ENCODE data around the gene ALDH16A1. TPM values are rescaled to one million over a fixed set of nuclear protein-coding genes. Genes with fewer than 3 reads are reported as not detected.
A peak's percentile ranks its signal among the peaks of the same experiment; 100 is the strongest.

The ALDH16A1 gene
- total and polyA plus RNA-seq, 2 of the 4 experiments (the other 2 are of a cell fraction), result 10.4 to 12.9 TPM

DNA sequence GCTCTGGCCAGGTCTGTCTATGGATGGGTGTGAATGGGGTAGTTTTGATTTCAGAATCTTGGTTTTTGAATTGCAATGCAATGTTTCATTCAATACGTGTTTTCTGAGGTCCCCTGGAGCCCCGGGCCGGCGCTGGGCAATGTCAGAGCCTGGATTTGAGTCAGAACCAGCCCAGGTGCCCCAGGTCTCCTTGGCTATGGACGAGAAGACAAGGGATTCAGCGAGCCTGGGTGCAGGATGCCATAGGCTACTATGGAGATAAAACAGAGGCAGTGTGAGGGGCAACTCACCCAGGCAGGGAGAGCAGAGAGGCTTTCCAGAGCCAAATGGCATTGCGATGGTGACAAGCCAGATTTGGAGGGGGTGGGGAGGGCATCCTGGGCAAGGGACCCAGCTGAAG lies 33.2 kb downstream of the ALDH16A1 start:
- Histone ChIP-seq H3K18ac (ENCODE audit: low read depth, low read length) (no peak overlapping the region), H4K5ac (ENCODE audit: low read depth, low read length) (peak overlapping the region; percentile 65), H3K36me3 (ENCODE audit: control insufficient read depth, insufficient read depth, low read length) (peaks cover 29% of the 10 kb centered on the region), H4K20me1 (ENCODE audit: insufficient read depth, low read length) (peaks cover 38% of the 10 kb centered on the region), H3K56ac (ENCODE audit: extremely low read depth, insufficient read depth, low read length) (no peak overlapping the region), H4K8ac (ENCODE audit: low read depth in 2 of 2, low read length in 2 of 2) (peak overlapping the region; percentile 64 to 98; a peak in 2 of 4 replicates), H2AK9ac (replicated peaks; ENCODE audit: low read depth, low read length, poor library complexity) (peak overlapping the region; percentile 48), H3K4me1 (ENCODE audit: control insufficient read depth, insufficient read depth, low read length) (peaks cover 7% of the 10 kb centered on the region), H3K27me3 (ENCODE audit: control insufficient read depth, insufficient read depth, low read length) (no peaks in the 10 kb centered on the region), H2BK15ac (ENCODE audit: low read depth, low read length) (no peak overlapping the region), H3K27ac (ENCODE audit: insufficient read depth, low read length) (no peak overlapping the region), H3K4me3 (ENCODE audit: insufficient read depth, low read depth, low read length) (no peak overlapping the region), H2AK5ac (ENCODE audit: low read depth, low read length) (peak overlapping the region; percentile 39; the same call in 1 of the 2 replicates), H2BK5ac (ENCODE audit: low read depth, low read length, poor library complexity, severe bottlenecking) (no peak overlapping the region), H4K91ac (ENCODE audit: insufficient read depth, low read depth, low read length) (no peak overlapping the region), H2BK120ac (ENCODE audit: low read depth, low read length) (no peak overlapping the region), H3K23ac (ENCODE audit: low read depth, low read length) (no peak overlapping the region), H3K9me1 (ENCODE audit: insufficient read depth, low read length) (peaks cover 5% of the 10 kb centered on the region), H3K79me1 (ENCODE audit: low read depth in 1 of 2, low read length in 2 of 2) (peaks cover 11 to 26% of the 10 kb centered on the region in 2 experiments), H2AFZ (replicated peaks; ENCODE audit: low read length, poor library complexity) (no peak overlapping the region), H3K14ac (replicated peaks; ENCODE audit: low read depth, low read length) (no peak overlapping the region), H2BK20ac (ENCODE audit: low read depth, low read length) (no peak overlapping the region), H3K4me2 (ENCODE audit: low read depth, low read length) (no peak overlapping the region), H3K9me3 (ENCODE audit: control insufficient read depth, insufficient read depth, low read length) (no peaks in the 10 kb centered on the region), H3K9ac (ENCODE audit: low read depth, low read length) (no peak overlapping the region), H3K4ac (ENCODE audit: low read depth, low read length) (0 out of 2 replicates have a peak overlapping the region, but pooled peaks have one; percentile 53)
- no peak for TF ChIP-seq MXI1 (IDR thresholded peaks at IDR 0.05; ENCODE audit: borderline replicate concordance, low read depth, low read length)
- TF ChIP-seq RAD21 (IDR thresholded peaks at IDR 0.05; ENCODE audit: low read length), result no peak
- TF ChIP-seq CTCF (conservative IDR thresholded peaks at IDR 0.05; ENCODE audit: low read depth, low read length), result no peak
- TF ChIP-seq BHLHE40 (IDR thresholded peaks at IDR 0.05; ENCODE audit: low read depth, low read length), result no peak
- TF ChIP-seq CHD1 (IDR thresholded peaks at IDR 0.05; ENCODE audit: low read depth, low read length), result no peak
- TF ChIP-seq MAFK (IDR thresholded peaks at IDR 0.05; ENCODE audit: low read depth, low read length), result no peak
- TF ChIP-seq NFE2L2 (IDR thresholded peaks at IDR 0.05; ENCODE audit: low read depth, low read length), result no peak
- no peak for TF ChIP-seq MAZ (IDR thresholded peaks at IDR 0.05; ENCODE audit: borderline replicate concordance, low read depth, low read length)
- no peak for TF ChIP-seq POLR2A (IDR thresholded peaks at IDR 0.05; ENCODE audit: low read depth, low read length)
- TF ChIP-seq SMC3 (IDR thresholded peaks at IDR 0.05; ENCODE audit: low read depth, low read length), result no peak
- no peak for TF ChIP-seq RFX5 (IDR thresholded peaks at IDR 0.05; ENCODE audit: low read depth, low read length)
- no peak for TF ChIP-seq USF2 (IDR thresholded peaks at IDR 0.05; ENCODE audit: low read depth, low read length)
- TF ChIP-seq RCOR1 (IDR thresholded peaks at IDR 0.05; ENCODE audit: insufficient replicate concordance, low read length), result no peak
- TF ChIP-seq CEBPB (IDR thresholded peaks at IDR 0.05; ENCODE audit: low read depth, low read length), result no peak
- no peak for ATAC-seq (ENCODE audit: low read depth)
- ChIA-PET CTCF (no interaction called here), POLR2A (ENCODE audit: unreplicated experiment) (no interaction called here)
- intact Hi-C loops (cut with micrococcal nuclease) (no loop called here), in situ Hi-C loops (cut with MboI; ENCODE audit: low sequenced_read_pairs) (no loop called here), dilution Hi-C loops (cut with HindIII; ENCODE audit: low sequenced_read_pairs, unreplicated experiment) (no loop called here)
- no TSS peak for BruUV-seq (replicated peaks)
- no peak for DNase-seq
- 84% methylated on average over 5 of the region's 7 CpGs; no CpG with 5 or more reads in 1 of the 2 experiments for WGBS, 2 experiments (ENCODE audit: extremely low coverage in 2 of 2, insufficient read length in 1 of 2)

Measured in IMR-90 (cell line).